GM10847 (cell line): ENCODE data around the gene NKIRAS1.

Experiments used
- POLR2A ChIP-seq: IDR thresholded peaks from 2 replicates; pipeline ENCODE4 v1.6.1; 2011; ENCODE audit not compliant: insufficient read length; ENCODE audit errors: extremely low read depth

Gene NKIRAS1

DNA sequence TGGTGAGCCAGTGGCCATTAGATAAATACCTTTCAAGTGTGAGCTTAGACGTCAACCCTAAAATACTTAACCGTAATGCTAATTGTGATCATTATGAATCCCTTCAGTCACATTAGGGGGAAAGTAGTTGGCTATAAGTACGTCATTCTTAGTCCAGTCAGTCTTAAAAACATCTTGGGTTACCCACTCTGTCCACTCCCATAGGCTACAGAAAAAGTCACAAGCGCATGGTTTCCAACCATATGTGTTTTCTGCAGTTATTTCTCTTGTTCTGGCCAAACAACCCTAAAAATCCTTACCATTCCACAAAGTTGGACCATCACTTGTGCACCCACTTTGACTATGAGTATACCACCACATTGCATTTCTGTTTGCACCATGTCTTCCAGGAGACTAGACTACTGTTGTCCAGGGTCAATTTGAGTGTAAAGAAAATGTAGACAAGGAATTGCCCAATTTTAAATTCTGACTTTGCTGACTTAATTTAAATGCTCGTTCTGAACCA lies 3.4 kb upstream of the NKIRAS1 start:
- no peak for TF ChIP-seq POLR2A

DNA sequence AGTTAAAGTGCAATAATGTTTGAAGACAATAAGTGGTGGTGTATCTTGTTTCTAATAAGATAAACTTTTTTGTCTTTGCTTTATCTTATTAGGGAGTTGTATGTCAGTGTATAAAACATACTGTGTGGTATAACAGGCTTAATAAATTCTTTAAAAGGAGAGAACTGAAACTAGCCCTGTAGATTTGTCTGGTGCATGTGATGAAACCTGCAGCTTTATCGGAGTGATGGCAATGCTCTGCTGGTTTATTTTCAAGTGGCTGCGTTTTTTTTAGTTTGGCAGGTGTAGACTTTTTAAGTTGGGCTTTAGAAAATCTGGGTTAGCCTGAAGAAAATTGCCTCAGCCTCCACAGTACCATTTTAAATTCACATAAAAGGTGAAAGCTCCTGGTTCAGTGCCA lies 2.8 kb upstream of the NKIRAS1 start:
- no peak for TF ChIP-seq POLR2A

GRCh38 chr3:23916152-23916885 lies 471 bp downstream of the NKIRAS1 start:
- TF ChIP-seq POLR2A, result no peak

- no peak for TF ChIP-seq POLR2A
Measured at GRCh38 chr3:23915537-23916108, 1.2 kb downstream of the NKIRAS1 start.

- no peak for TF ChIP-seq POLR2A
Measured at GRCh38 chr3:23913873-23914743, 2.7 kb downstream of the NKIRAS1 start.

DNA sequence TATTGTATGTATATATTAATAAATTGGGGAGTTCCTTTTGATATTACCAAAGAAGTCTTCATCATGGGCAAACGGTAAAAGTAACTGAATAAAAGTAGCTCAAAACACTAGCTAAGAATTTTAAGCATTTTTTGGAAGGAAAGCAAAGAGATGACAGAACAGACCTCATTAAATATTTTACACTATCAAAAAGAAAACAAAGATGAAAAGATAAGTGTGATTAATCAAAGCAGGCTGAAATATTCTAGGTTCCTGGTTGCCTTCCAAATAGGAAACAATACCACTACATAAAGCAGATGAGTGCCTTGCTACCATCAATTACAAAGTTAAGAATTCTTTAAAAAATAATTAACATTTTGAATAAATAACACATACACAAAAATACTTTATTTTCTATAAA lies 3.6 kb downstream of the NKIRAS1 start:
- no peak for TF ChIP-seq POLR2A

DNA sequence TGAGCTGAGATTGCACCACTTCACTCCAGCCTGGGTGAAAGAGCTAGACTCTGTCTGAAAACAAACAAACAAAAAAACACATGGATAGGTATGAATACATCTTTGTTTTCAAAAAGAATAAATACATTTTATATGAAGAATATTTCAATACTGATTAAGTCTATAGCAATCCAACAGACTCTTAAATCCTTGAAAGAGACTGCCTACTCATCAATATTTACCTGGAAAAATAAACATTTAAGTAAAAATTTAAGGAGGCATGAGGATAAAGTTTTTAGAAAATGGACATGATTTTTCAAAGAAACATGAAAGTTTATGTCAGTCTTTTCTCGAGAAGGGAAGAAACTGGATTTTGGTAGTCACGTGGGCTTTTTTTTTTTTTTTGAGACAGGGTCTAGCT lies 5.4 kb downstream of the NKIRAS1 start:
- no peak for TF ChIP-seq POLR2A

- no peak for TF ChIP-seq POLR2A
Measured at GRCh38 chr3:23909341-23909740, 7.4 kb downstream of the NKIRAS1 start.

DNA sequence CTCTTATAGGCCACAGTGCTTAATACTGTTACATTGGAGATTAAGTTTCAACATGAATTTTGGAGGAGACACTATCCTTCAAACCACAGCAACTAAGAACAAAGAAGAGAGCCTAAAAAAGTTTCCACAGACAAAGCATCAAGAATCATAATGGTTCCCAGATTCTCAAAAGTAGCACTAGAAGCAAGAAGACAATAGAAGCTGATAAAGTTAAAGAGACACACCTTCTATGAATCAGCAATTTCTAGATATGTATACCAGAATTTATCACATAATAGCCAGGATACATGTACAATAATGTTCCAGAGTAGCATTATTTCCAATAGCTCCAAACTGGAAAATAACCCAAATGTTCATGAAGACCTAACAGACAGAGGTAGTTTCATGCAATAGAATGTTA lies 12.2 kb downstream of the NKIRAS1 start:
- TF ChIP-seq POLR2A, result no peak

DNA sequence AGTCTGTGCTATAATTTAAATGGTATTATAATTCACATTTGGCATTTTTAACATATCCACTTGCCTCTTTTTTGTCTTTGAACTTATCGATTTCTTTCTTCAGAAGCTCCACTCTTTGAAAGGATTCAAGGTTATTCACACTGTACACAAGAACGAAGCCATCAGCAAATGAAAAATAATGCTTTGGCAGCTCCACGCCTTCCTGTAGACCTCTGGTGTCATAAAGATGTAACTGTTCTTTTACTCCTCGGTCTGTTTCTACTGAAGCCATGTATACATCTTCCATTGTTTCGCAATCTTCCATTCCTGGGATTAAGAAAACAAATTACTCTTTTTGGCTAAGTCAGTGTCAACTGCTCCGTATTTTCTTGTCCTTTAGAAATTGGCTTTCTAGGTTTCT lies 16.0 kb downstream of the NKIRAS1 start:
- TF ChIP-seq POLR2A, result no peak

- no peak for TF ChIP-seq POLR2A
Measured at GRCh38 chr3:23895181-23895580, 21.6 kb downstream of the NKIRAS1 start.

GRCh38 chr3:23894254-23895061 lies 22.3 kb downstream of the NKIRAS1 start:
- no peak for TF ChIP-seq POLR2A

GRCh38 chr3:23889950-23890349 lies 26.8 kb downstream of the NKIRAS1 start:
- TF ChIP-seq POLR2A, result no peak

DNA sequence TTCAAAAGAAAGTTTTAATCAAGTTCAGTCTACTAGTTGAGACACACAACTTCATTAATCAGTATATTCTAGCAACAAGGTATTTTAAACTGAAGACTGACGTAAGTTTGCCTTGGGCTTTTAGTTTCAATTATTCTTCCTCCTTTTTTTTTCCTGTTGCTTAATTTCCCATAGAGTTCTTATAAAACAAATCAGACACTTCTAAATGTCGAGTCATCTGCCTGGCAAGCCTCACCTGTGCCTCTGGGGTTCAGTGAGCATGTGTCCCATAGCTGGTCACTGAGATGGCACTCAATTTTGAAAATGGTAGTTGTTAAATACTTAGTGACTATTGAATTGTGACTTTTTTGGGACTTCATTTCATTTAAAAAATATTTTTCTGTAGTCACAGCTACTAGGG lies 27.4 kb downstream of the NKIRAS1 start:
- no peak for TF ChIP-seq POLR2A

DNA sequence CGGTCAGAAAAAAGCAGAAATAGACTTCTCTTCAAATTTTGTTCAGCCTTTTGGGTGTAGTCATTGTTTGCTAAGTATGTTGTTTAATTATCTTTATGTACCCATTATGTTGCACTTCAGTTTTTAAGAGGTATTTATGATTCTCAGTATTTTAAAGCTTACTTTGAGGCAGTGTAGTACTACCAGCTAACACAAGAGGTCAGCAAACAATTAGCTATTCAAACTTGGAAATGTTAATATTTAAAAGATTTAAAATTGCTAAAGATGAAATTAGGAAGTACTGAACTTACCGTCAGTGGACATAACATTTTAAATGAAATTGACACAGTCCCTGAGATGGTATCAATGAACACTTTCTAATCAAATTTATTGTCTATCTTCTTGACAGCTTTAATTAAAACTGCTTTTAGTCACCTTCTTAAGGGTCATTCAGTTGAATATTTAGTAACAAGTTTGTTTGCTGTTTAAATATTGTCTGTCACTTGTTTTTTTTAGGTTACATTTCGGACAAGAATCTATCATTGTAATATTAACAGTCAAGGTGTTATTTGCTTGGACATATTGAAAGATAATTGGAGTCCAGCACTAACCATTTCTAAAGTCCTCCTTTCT lies 28.1 kb downstream of the NKIRAS1 start:
- no peak for TF ChIP-seq POLR2A
